ENCODE data around the gene TUBA1C. TPM values are rescaled to one million over a fixed set of nuclear protein-coding genes. Genes with fewer than 3 reads are reported as not detected.
A peak's percentile ranks its signal among the peaks of the same experiment; 100 is the strongest.

TUBA1C gene
- total RNA-seq, 1 experiment from 2014 or later, result 1,376 TPM

DNA sequence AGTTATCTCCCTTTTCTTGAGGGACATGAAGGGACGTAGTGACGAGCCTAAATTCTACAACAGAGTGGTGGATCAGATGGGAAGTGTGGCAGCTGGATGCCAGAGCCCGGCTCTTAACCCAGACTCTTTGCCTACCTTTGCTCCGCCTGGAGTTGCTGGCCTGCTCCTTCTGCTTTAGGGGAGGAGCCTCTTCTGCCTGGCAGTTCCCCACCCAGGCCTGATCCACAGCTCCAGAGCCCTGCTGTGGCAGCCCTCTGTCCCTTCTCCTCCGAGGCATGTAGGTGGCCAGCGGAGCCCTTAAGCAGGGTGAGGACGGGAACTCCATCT lies 27.8 kb downstream of the TUBA1C start:
- DNase-seq, result no peak
- intact Hi-C loops (cut with micrococcal nuclease), result no loop called here
- BruUV-seq (replicated peaks), result no TSS peak
- CTCF ChIA-PET, result interaction anchor here (0.7 kb wide), 1 partner anchor 58 kb away, joined by 3 read pairs; no protein-coding TSS in a partner anchor
- Histone ChIP-seq H3K27ac (ENCODE audit: low read length) (no peak overlapping the region), H3K4me2 (ENCODE audit: low read length) (no peak overlapping the region), H2AFZ (ENCODE audit: low read length) (no peak overlapping the region), H3K79me2 (ENCODE audit: low read length) (no peaks in the 10 kb centered on the region), H3K4me3 (ENCODE audit: low read length) (no peak overlapping the region), H3K27me3 (ENCODE audit: low read length) (no peaks in the 10 kb centered on the region), H3K4me1 (ENCODE audit: insufficient read depth, low read length) (peaks cover 10% of the 10 kb centered on the region), H3K9me3 (ENCODE audit: low read length) (no peaks in the 10 kb centered on the region), H3F3A (ENCODE audit: low read length, unreplicated experiment) (no peaks in the 10 kb centered on the region), H3K36me3 (ENCODE audit: low read depth, low read length) (no peaks in the 10 kb centered on the region), H4K20me1 (ENCODE audit: low read length) (no peaks in the 10 kb centered on the region), H3K9ac (ENCODE audit: low read length) (no peak overlapping the region), H3K9me2 (replicated peaks; ENCODE audit: low read length) (no peaks in the 10 kb centered on the region)
- TF ChIP-seq, protein P1, sequence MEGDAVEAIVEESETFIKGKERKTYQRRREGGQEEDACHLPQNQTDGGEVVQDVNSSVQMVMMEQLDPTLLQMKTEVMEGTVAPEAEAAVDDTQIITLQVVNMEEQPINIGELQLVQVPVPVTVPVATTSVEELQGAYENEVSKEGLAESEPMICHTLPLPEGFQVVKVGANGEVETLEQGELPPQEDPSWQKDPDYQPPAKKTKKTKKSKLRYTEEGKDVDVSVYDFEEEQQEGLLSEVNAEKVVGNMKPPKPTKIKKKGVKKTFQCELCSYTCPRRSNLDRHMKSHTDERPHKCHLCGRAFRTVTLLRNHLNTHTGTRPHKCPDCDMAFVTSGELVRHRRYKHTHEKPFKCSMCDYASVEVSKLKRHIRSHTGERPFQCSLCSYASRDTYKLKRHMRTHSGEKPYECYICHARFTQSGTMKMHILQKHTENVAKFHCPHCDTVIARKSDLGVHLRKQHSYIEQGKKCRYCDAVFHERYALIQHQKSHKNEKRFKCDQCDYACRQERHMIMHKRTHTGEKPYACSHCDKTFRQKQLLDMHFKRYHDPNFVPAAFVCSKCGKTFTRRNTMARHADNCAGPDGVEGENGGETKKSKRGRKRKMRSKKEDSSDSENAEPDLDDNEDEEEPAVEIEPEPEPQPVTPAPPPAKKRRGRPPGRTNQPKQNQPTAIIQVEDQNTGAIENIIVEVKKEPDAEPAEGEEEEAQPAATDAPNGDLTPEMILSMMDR (conservative IDR thresholded peaks at IDR 0.05; ENCODE audit: low read depth, low read length), result no peak
- TF ChIP-seq EZH2phosphoT487 (IDR thresholded peaks at IDR 0.05; ENCODE audit: borderline replicate concordance, low read length) (no peak), EZH2 (IDR thresholded peaks at IDR 0.05; ENCODE audit: low read length, unreplicated experiment) (no peak)
- no peak for ATAC-seq
- POLR2A ChIA-PET (ENCODE audit: unreplicated experiment), result interaction anchor here (0.5 kb wide), 1 partner anchor 19 kb away, joined by 3 read pairs; no protein-coding TSS in a partner anchor

DNA sequence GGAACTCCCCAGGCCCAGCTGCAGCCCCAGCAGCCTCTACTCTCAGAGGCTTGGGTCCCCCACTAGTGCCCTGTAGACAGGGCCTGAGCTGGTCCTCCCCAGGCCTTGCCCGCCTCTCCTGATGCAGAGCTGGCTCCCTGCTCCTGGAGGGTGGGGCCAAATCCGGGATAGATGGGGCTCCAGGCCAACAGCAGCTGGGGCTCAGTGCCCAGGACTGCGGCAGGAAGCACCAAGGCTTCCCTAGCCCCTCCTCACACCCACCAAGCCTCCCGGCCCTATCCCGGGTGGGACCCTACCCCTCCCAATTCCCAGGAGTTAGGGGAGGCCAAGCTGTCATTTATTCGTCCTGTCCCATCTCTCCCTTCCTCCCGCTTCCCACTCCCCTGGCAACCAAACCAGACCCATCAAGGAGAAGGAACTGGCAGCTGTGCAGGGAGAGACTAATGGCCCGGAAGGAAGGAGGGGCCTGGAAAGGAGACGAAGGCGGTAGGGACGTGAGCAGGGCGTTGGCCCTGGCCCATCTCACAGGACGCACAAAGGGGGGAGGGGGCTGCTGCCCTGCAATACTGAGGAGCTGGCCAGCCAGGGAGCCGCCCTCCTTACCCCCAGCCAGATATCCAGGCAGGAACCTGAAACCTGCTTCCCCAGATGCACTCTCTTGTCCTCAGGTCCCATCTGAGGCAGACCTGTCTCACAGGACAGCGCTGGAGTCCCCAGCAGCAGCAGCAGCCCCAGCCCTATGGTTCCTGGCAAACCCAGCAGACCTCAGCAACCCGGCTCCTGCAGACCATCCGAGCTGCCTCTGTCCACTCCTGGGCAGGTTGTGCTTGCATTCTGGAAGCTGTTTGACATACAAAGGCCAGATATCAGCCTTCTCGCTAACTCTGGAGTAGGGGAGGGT lies 28.4 kb downstream of the TUBA1C start:
- Histone ChIP-seq H3K36me3 (ENCODE audit: low read depth, low read length) (no peaks in the 10 kb centered on the region), H3K27me3 (ENCODE audit: low read length) (no peaks in the 10 kb centered on the region), H2AFZ (ENCODE audit: low read length) (no peak overlapping the region), H3K79me2 (ENCODE audit: low read length) (no peaks in the 10 kb centered on the region), H3K27ac (ENCODE audit: low read length) (no peak overlapping the region), H3K9ac (ENCODE audit: low read length) (no peak overlapping the region), H3K9me3 (ENCODE audit: low read length) (no peaks in the 10 kb centered on the region), H4K20me1 (ENCODE audit: low read length) (no peaks in the 10 kb centered on the region), H3F3A (ENCODE audit: low read length, unreplicated experiment) (no peaks in the 10 kb centered on the region), H3K4me2 (ENCODE audit: low read length) (no peak overlapping the region), H3K4me3 (ENCODE audit: low read length) (no peak overlapping the region), H3K9me2 (replicated peaks; ENCODE audit: low read length) (no peaks in the 10 kb centered on the region), H3K4me1 (ENCODE audit: insufficient read depth, low read length) (peaks cover 12% of the 10 kb centered on the region)
- peak; percentile 8; the same call in 1 of the 2 replicates for ATAC-seq
- intact Hi-C loops (cut with micrococcal nuclease), result no loop called here
- CTCF ChIA-PET, result interaction anchor here (0.6 kb wide), 1 partner anchor 29 kb away, joined by 3 read pairs; no protein-coding TSS in a partner anchor
- POLR2A ChIA-PET (ENCODE audit: unreplicated experiment), result interaction anchor here (0.5 kb wide), 1 partner anchor 19 kb away, joined by 3 read pairs; no protein-coding TSS in a partner anchor
- no TSS peak for BruUV-seq (replicated peaks)
- no peak for DNase-seq
- TF ChIP-seq, protein P1 (conservative IDR thresholded peaks at IDR 0.05; ENCODE audit: low read depth, low read length), result no peak
- TF ChIP-seq EZH2 (IDR thresholded peaks at IDR 0.05; ENCODE audit: low read length, unreplicated experiment) (no peak), EZH2phosphoT487 (IDR thresholded peaks at IDR 0.05; ENCODE audit: borderline replicate concordance, low read length) (no peak)
